HG03064 (cell line): Measurements from ENCODE around the gene TYMS.
A peak's percentile ranks its signal among the peaks of the same experiment; 100 is the strongest.

ENCODE experiments used
- ATAC-seq: cut with Tn5 transposase; IDR thresholded peaks from one replicate; pipeline ENCODE4 v1.9.1; 2021; ENCODE audit warnings: low read depth; ENCODE audit not compliant: unreplicated experiment

Gene TYMS

GRCh38 chr18:657311-658000, at the start of gene TYMS:
Gene TYMS (plus strand): TSS chr18:657653. CDS start chr18:657743, 90 bp downstream.
- ATAC-seq, result peak; percentile 36

- no peak for ATAC-seq
Measured at GRCh38 chr18:607930-608329, 49.5 kb upstream of the TYMS start.

- ATAC-seq, result no peak
Measured at GRCh38 chr18:610214-610928, 47.1 kb upstream of the TYMS start.

- no peak for ATAC-seq
Measured at GRCh38 chr18:612156-612555, 45.3 kb upstream of the TYMS start.

GRCh38 chr18:614193-614592, 43.3 kb upstream of the TYMS start:
- ATAC-seq, result no peak

GRCh38 chr18:615092-615521, 42.3 kb upstream of the TYMS start:
- no peak for ATAC-seq

- ATAC-seq, result no peak
Measured at GRCh38 chr18:615773-616172, 41.7 kb upstream of the TYMS start.

- no peak for ATAC-seq
Measured at GRCh38 chr18:616380-616995, 41.0 kb upstream of the TYMS start.

GRCh38 chr18:617970-618504, 39.4 kb upstream of the TYMS start:
- no peak for ATAC-seq

GRCh38 chr18:618618-619017, 38.8 kb upstream of the TYMS start:
- ATAC-seq, result no peak

- no peak for ATAC-seq
Measured at GRCh38 chr18:621291-622043, 36.0 kb upstream of the TYMS start.

- ATAC-seq, result no peak
Measured at GRCh38 chr18:622289-622688, 35.2 kb upstream of the TYMS start.

GRCh38 chr18:623761-624620, 33.5 kb upstream of the TYMS start:
- no peak for ATAC-seq

- ATAC-seq, result no peak
Measured at GRCh38 chr18:627231-627630, 30.2 kb upstream of the TYMS start.

- no peak for ATAC-seq
Measured at GRCh38 chr18:629269-630150, 27.9 kb upstream of the TYMS start.

- no peak for ATAC-seq
Measured at GRCh38 chr18:631560-631959, 25.9 kb upstream of the TYMS start.

GRCh38 chr18:634551-635045, 22.9 kb upstream of the TYMS start:
- no peak for ATAC-seq

GRCh38 chr18:635171-635570, 22.3 kb upstream of the TYMS start:
- ATAC-seq, result no peak

- ATAC-seq, result no peak
Measured at GRCh38 chr18:641224-641623, 16.2 kb upstream of the TYMS start.
